DOHH2 (cell line): ENCODE data around the gene EXD1.

ENCODE experiments used
- H3F3A ChIP-seq: fragments of 200-600 bp; sonication (generic), shearing (Covaris generic); 2 replicates; pipeline ENCODE4 v1.6.0; 2016; ENCODE audit warnings: antibody characterized with exemption, mild to moderate bottlenecking; ENCODE audit not compliant: control insufficient read depth, insufficient read depth
- H3K27ac ChIP-seq: fragments of 200-600 bp; sonication (generic); 2 replicates; pipeline ENCODE4 v1.5.1; 2014; ENCODE audit warnings: low read depth, mild to moderate bottlenecking, low read length, moderate library complexity
- H3K27me3 ChIP-seq: fragments of 200-600 bp; sonication (generic); 2 replicates; pipeline ENCODE4 v1.6.1; 2014; ENCODE audit warnings: mild to moderate bottlenecking, low read length, mixed read lengths; ENCODE audit not compliant: control insufficient read depth
- H3K36me3 ChIP-seq: fragments of 200-600 bp; sonication (generic); 2 replicates; pipeline ENCODE4 v1.6.1; 2014; ENCODE audit warnings: mild to moderate bottlenecking, low read length, moderate library complexity, mixed read lengths; ENCODE audit not compliant: control insufficient read depth
- H3K4me1 ChIP-seq: fragments of 200-600 bp; sonication (generic); 2 replicates; pipeline ENCODE4 v1.6.1; 2014; ENCODE audit warnings: mild to moderate bottlenecking, low read length, mixed read lengths; ENCODE audit not compliant: control insufficient read depth
- H3K4me2 ChIP-seq: fragments of 200-600 bp; sonication (generic); 2 replicates; pipeline ENCODE4 v1.6.0; 2014; ENCODE audit warnings: mild to moderate bottlenecking, low read length, moderate library complexity
- H3K4me3 ChIP-seq: fragments of 200-600 bp; sonication (generic); 2 replicates; pipeline ENCODE4 v1.5.1; 2014; ENCODE audit warnings: mild to moderate bottlenecking, low read length, mixed read lengths
- H3K79me2 ChIP-seq: fragments of 200-600 bp; sonication (generic); 2 replicates; pipeline ENCODE4 v1.6.1; 2014; ENCODE audit warnings: mild to moderate bottlenecking, low read length, mixed read lengths; ENCODE audit not compliant: control insufficient read depth
- H3K9me2 ChIP-seq: fragments of 200-600 bp; sonication (generic); replicated peaks from 2 replicates; pipeline ENCODE4 v1.6.1; 2014; ENCODE audit warnings: mild to moderate bottlenecking, low read length, mixed read lengths; ENCODE audit not compliant: control insufficient read depth
- H3K9me3 ChIP-seq: fragments of 200-600 bp; sonication (generic); 2 replicates; pipeline ENCODE4 v1.6.1; 2014; ENCODE audit warnings: antibody characterized with exemption, low read length, mixed read lengths; ENCODE audit not compliant: control insufficient read depth, insufficient read depth
- H4K20me1 ChIP-seq: fragments of 200-600 bp; sonication (generic); 2 replicates; pipeline ENCODE4 v1.6.0; 2014; ENCODE audit warnings: low read depth, mild to moderate bottlenecking, antibody characterized with exemption, low read length, moderate library complexity; ENCODE audit not compliant: control insufficient read depth, insufficient read depth
- CTCF ChIP-seq: fragments of 200-600 bp; sonication (generic); IDR thresholded peaks from one replicate; pipeline ENCODE4 v1.5.1; 2014; ENCODE audit warnings: antibody characterized with exemption, mild to moderate bottlenecking, low read depth, low read length; ENCODE audit not compliant: poor library complexity, severe bottlenecking
- EZH2phosphoT487 ChIP-seq: fragments of 200-600 bp; sonication (generic); IDR thresholded peaks from 2 replicates; pipeline ENCODE4 v1.6.1; 2017; ENCODE audit warnings: borderline replicate concordance, mild to moderate bottlenecking, antibody characterized with exemption, low read length, moderate library complexity, mixed read lengths

EXD1 gene

GRCh38 chr15:41154412-41154811 lies 76.1 kb downstream of the EXD1 start:
- no peak overlapping the region for H3K4me2 ChIP-seq
- no peaks in the 10 kb centered on the region; the same call in 1 of the 2 replicates for H3K27me3 ChIP-seq
- H3K27ac ChIP-seq, result no peak overlapping the region
- no peak overlapping the region for H3K4me3 ChIP-seq
- no peaks in the 10 kb centered on the region for H3K9me3 ChIP-seq
- H3K9me2 ChIP-seq, result no peaks in the 10 kb centered on the region
- TF ChIP-seq CTCF, result no peak
- TF ChIP-seq EZH2phosphoT487, result no peak
- H4K20me1 ChIP-seq, result no peaks in the 10 kb centered on the region
- no peaks in the 10 kb centered on the region for H3K4me1 ChIP-seq
- no peaks in the 10 kb centered on the region for H3F3A ChIP-seq
- no peaks in the 10 kb centered on the region for H3K36me3 ChIP-seq
- H3K79me2 ChIP-seq, result no peaks in the 10 kb centered on the region

- H3K4me3 ChIP-seq, result no peak overlapping the region
- no peak for TF ChIP-seq CTCF
- TF ChIP-seq EZH2phosphoT487, result no peak
- H3K36me3 ChIP-seq, result no peaks in the 10 kb centered on the region
- H3F3A ChIP-seq, result no peaks in the 10 kb centered on the region
- no peaks in the 10 kb centered on the region for H4K20me1 ChIP-seq
- H3K79me2 ChIP-seq, result no peaks in the 10 kb centered on the region
- H3K9me2 ChIP-seq, result no peaks in the 10 kb centered on the region
- H3K4me2 ChIP-seq, result no peak overlapping the region
- H3K4me1 ChIP-seq, result no peaks in the 10 kb centered on the region
- no peaks in the 10 kb centered on the region; the same call in 1 of the 2 replicates for H3K27me3 ChIP-seq
- H3K27ac ChIP-seq, result no peak overlapping the region
- no peaks in the 10 kb centered on the region for H3K9me3 ChIP-seq
Observed at GRCh38 chr15:41153733-41154132, 76.8 kb downstream of the EXD1 start.

- TF ChIP-seq EZH2phosphoT487, result no peak
- no peak for TF ChIP-seq CTCF
- no peaks in the 10 kb centered on the region for H3F3A ChIP-seq
- no peaks in the 10 kb centered on the region for H3K4me1 ChIP-seq
- no peak overlapping the region for H3K4me3 ChIP-seq
- H3K9me2 ChIP-seq, result no peaks in the 10 kb centered on the region
- H3K27ac ChIP-seq, result no peak overlapping the region
- H3K4me2 ChIP-seq, result no peak overlapping the region
- no peaks in the 10 kb centered on the region for H3K79me2 ChIP-seq
- no peaks in the 10 kb centered on the region for H4K20me1 ChIP-seq
- H3K36me3 ChIP-seq, result no peaks in the 10 kb centered on the region
- H3K27me3 ChIP-seq, result no peaks in the 10 kb centered on the region; the same call in 1 of the 2 replicates
- H3K9me3 ChIP-seq, result no peaks in the 10 kb centered on the region
Observed at GRCh38 chr15:41151451-41152005, 79.0 kb downstream of the EXD1 start.
